Measurements from ENCODE around the gene CARD8. TPM values are rescaled to one million over a fixed set of nuclear protein-coding genes. Genes with fewer than 3 reads are reported as not detected.
"Not testable (repeated sequence)": the region's sequence is repeated elsewhere in the genome, so short reads cannot be mapped to it uniquely, and the experiment has no call there.

CARD8 gene
- total RNA-seq, 1 experiment from 2014 or later: 32.3 TPM

GRCh38 chr19:48246101-48246500, 9.6 kb downstream of the CARD8 start:
- Mint-ChIP-seq H3K36me3 (ENCODE audit: insufficient read depth, unreplicated experiment) (no peaks in the 10 kb centered on the region), H3K27ac (ENCODE audit: unreplicated experiment) (no peak overlapping the region), H3K27me3 (ENCODE audit: unreplicated experiment) (no peaks in the 10 kb centered on the region), H3K9me3 (ENCODE audit: low read depth, unreplicated experiment) (no peaks in the 10 kb centered on the region), H3K4me3 (ENCODE audit: low read depth, unreplicated experiment) (no peak overlapping the region), H3K4me1 (ENCODE audit: low read depth, unreplicated experiment) (no peaks in the 10 kb centered on the region)
- intact Hi-C loops (cut with micrococcal nuclease; ENCODE audit: unreplicated experiment): no loop called here
- no peak for DNase-seq
- CTCF ChIA-PET: no interaction called here
- no TSS peak for BruUV-seq (replicated peaks)
- TF ChIP-seq, protein P1, sequence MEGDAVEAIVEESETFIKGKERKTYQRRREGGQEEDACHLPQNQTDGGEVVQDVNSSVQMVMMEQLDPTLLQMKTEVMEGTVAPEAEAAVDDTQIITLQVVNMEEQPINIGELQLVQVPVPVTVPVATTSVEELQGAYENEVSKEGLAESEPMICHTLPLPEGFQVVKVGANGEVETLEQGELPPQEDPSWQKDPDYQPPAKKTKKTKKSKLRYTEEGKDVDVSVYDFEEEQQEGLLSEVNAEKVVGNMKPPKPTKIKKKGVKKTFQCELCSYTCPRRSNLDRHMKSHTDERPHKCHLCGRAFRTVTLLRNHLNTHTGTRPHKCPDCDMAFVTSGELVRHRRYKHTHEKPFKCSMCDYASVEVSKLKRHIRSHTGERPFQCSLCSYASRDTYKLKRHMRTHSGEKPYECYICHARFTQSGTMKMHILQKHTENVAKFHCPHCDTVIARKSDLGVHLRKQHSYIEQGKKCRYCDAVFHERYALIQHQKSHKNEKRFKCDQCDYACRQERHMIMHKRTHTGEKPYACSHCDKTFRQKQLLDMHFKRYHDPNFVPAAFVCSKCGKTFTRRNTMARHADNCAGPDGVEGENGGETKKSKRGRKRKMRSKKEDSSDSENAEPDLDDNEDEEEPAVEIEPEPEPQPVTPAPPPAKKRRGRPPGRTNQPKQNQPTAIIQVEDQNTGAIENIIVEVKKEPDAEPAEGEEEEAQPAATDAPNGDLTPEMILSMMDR (IDR thresholded peaks at IDR 0.05; ENCODE audit: unreplicated experiment): no peak

DNA sequence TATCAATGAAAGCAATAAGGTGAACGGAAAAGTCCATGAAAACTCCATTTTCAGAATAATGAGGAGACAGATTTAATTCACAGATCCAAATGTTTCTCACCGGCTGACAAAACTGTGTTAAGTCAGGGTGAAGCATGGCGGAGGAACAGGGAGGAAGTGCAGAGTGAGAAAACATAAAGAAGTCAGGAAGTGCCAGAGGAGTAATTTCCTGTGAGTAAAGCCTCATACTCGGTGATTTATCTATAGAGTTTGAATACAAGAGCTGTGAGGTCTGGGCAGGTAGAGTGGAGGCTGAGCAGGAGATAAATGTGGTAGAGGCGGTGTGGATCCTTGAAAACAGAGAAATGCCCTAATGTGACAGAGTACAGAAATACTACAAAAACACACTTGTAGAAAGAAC, 11.4 kb downstream of the CARD8 start:
- TF ChIP-seq, protein P1 (IDR thresholded peaks at IDR 0.05; ENCODE audit: unreplicated experiment): no peak
- H3K9me3 Mint-ChIP-seq (ENCODE audit: low read depth, unreplicated experiment): no peaks in the 10 kb centered on the region
- peaks cover 9% of the 10 kb centered on the region for H3K4me1 Mint-ChIP-seq (ENCODE audit: low read depth, unreplicated experiment)
- no peak overlapping the region for H3K27ac Mint-ChIP-seq (ENCODE audit: unreplicated experiment)
- CTCF ChIA-PET: no interaction called here
- DNase-seq: no peak
- BruUV-seq (replicated peaks): no TSS peak
- intact Hi-C loops (cut with micrococcal nuclease; ENCODE audit: unreplicated experiment): no loop called here
- no peaks in the 10 kb centered on the region for H3K36me3 Mint-ChIP-seq (ENCODE audit: insufficient read depth, unreplicated experiment)
- no peaks in the 10 kb centered on the region for H3K27me3 Mint-ChIP-seq (ENCODE audit: unreplicated experiment)
- H3K4me3 Mint-ChIP-seq (ENCODE audit: low read depth, unreplicated experiment): no peak overlapping the region

DNA sequence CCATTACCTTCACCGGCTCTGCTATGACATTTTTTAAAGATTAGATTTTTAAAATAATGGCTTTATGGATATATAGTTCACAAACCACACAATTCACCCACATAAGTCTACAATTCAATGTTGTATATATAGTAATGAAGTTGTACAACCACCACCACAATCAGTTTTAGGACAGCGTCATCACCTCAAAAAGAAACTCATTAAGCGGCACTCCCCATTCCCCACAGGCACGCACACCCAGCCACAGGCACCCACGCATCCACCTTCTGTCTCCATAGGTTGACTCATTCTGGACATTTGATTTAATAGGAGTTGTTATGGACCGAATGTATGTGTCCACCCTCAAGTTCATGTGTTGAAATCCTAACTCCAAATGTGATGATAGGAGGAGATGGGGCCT, 13.9 kb downstream of the CARD8 start:
- DNase-seq; CTCF ChIA-PET; H3K9me3 Mint-ChIP-seq (ENCODE audit: low read depth, unreplicated experiment); H3K27ac Mint-ChIP-seq (ENCODE audit: unreplicated experiment); H3K36me3 Mint-ChIP-seq (ENCODE audit: insufficient read depth, unreplicated experiment); H3K4me1 Mint-ChIP-seq (ENCODE audit: low read depth, unreplicated experiment); H3K4me3 Mint-ChIP-seq (ENCODE audit: low read depth, unreplicated experiment); intact Hi-C loops (cut with micrococcal nuclease; ENCODE audit: unreplicated experiment); BruUV-seq (replicated peaks); H3K27me3 Mint-ChIP-seq (ENCODE audit: unreplicated experiment): not testable (repeated sequence)

- CTCF ChIA-PET: interaction anchor here (0.7 kb wide), 1 partner anchor 426 kb away, joined by 7 read pairs; no protein-coding TSS in a partner anchor
- Mint-ChIP-seq H3K36me3 (ENCODE audit: insufficient read depth, unreplicated experiment) (no peaks in the 10 kb centered on the region), H3K4me3 (ENCODE audit: low read depth, unreplicated experiment) (no peak overlapping the region), H3K4me1 (ENCODE audit: low read depth, unreplicated experiment) (peaks cover 9% of the 10 kb centered on the region), H3K9me3 (ENCODE audit: low read depth, unreplicated experiment) (no peaks in the 10 kb centered on the region), H3K27me3 (ENCODE audit: unreplicated experiment) (no peaks in the 10 kb centered on the region), H3K27ac (ENCODE audit: unreplicated experiment) (no peak overlapping the region)
- intact Hi-C loops (cut with micrococcal nuclease; ENCODE audit: unreplicated experiment): no loop called here
- TF ChIP-seq, protein P1 (IDR thresholded peaks at IDR 0.05; ENCODE audit: unreplicated experiment): no peak
- no peak for DNase-seq
- BruUV-seq (replicated peaks): no TSS peak
Measured at GRCh38 chr19:48239582-48240141, 16.1 kb downstream of the CARD8 start.

DNA sequence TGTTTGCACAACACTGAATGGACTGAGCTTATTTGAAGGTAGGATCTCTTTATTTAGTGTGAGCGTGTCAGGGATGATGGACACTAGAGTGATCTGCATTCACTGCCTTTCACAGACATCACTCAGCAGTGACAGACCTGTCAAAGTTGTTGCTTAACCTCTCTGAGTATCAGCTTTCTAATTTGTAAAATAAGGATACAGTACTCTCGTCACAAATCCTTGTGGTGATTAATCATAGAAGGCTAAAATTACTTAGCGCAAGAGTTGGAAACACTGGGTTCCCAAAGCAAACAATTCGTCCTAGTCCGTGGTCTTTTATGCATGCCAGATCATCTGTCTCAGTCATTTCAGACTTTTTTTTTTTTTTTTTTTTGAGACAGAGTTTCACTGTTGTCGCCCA, 16.6 kb downstream of the CARD8 start:
- no peaks in the 10 kb centered on the region for H3K36me3 Mint-ChIP-seq (ENCODE audit: insufficient read depth, unreplicated experiment)
- intact Hi-C loops (cut with micrococcal nuclease; ENCODE audit: unreplicated experiment): no loop called here

More for the DNA sequence above, 16.6 kb downstream of the CARD8 start:
- no peaks in the 10 kb centered on the region for H3K27me3 Mint-ChIP-seq (ENCODE audit: unreplicated experiment)
- no peaks in the 10 kb centered on the region for H3K9me3 Mint-ChIP-seq (ENCODE audit: low read depth, unreplicated experiment)
- H3K4me3 Mint-ChIP-seq (ENCODE audit: low read depth, unreplicated experiment): no peak overlapping the region
- no TSS peak for BruUV-seq (replicated peaks)
- H3K27ac Mint-ChIP-seq (ENCODE audit: unreplicated experiment): no peak overlapping the region
- H3K4me1 Mint-ChIP-seq (ENCODE audit: low read depth, unreplicated experiment): peaks cover 9% of the 10 kb centered on the region
- CTCF ChIA-PET: interaction anchor here (0.7 kb wide), 2 partner anchors 152 to 426 kb away, joined by 4 to 7 read pairs; no protein-coding TSS in a partner anchor
- DNase-seq: no peak
- TF ChIP-seq, protein P1 (IDR thresholded peaks at IDR 0.05; ENCODE audit: unreplicated experiment): no peak

Measured in Calu3 (cell line).